GM12801 (cell line): ENCODE results near the gene LMAN2.

Experiments
- TF ChIP-seq, protein P1 (sequence below): IDR thresholded peaks from one replicate; pipeline ENCODE4 v1.5.1; 2011; ENCODE audit warnings: control low read depth; ENCODE audit not compliant: insufficient read length; ENCODE audit errors: extremely low read depth

The LMAN2 gene

DNA sequence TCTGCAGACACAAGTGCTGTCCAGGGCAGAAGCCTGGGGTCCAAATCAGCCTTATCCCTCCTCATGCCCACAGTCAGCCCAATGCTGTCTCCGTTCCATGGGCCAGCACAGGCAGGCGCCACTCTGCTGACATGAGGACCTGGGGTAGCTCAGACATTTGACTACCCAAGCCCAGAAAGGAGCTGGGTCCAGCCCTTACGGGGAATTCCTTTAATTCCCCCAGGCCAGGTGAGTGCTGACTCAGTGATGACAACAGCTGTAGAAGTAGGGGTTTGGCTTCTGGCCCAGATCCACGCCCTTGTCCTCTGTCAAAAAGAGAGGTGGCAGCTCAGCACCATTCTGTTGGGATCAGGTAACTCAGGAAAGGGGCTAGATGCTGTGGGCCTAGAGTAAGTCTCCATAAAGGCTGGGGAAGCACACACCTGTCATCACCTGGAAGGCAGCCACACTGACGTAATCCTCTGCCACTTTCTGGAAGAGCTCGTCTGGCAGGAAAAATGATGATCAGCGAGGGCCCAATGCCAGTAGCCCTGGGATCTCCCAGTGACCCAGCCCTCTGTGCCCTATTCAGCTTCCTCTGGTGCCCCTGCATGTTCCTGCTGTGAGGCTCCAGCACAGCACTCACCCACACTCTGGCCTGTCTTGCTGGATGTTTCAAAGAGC is 49.8 kb downstream of the LMAN2 start:
- TF ChIP-seq, protein P1, sequence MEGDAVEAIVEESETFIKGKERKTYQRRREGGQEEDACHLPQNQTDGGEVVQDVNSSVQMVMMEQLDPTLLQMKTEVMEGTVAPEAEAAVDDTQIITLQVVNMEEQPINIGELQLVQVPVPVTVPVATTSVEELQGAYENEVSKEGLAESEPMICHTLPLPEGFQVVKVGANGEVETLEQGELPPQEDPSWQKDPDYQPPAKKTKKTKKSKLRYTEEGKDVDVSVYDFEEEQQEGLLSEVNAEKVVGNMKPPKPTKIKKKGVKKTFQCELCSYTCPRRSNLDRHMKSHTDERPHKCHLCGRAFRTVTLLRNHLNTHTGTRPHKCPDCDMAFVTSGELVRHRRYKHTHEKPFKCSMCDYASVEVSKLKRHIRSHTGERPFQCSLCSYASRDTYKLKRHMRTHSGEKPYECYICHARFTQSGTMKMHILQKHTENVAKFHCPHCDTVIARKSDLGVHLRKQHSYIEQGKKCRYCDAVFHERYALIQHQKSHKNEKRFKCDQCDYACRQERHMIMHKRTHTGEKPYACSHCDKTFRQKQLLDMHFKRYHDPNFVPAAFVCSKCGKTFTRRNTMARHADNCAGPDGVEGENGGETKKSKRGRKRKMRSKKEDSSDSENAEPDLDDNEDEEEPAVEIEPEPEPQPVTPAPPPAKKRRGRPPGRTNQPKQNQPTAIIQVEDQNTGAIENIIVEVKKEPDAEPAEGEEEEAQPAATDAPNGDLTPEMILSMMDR = no peak

DNA sequence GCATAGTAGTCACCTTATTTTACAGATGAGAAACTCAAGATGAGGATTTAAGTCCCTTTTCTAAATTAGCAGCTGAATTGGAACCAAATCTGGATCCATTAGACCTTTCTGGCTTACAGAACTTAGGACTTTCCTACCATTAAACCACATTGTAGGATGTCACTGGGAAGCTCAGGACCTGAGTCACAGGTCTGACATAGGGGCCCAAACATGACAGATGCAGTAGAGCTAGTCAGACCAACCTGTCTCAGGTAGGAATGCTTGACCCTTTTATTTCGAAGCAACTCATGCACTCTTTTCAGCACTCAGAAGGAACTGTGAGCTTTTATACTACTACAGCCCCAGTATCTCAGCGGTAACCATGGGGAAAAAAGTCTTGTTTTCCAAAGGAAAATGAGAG is 50.5 kb downstream of the LMAN2 start:
- TF ChIP-seq, protein P1 = no peak

DNA sequence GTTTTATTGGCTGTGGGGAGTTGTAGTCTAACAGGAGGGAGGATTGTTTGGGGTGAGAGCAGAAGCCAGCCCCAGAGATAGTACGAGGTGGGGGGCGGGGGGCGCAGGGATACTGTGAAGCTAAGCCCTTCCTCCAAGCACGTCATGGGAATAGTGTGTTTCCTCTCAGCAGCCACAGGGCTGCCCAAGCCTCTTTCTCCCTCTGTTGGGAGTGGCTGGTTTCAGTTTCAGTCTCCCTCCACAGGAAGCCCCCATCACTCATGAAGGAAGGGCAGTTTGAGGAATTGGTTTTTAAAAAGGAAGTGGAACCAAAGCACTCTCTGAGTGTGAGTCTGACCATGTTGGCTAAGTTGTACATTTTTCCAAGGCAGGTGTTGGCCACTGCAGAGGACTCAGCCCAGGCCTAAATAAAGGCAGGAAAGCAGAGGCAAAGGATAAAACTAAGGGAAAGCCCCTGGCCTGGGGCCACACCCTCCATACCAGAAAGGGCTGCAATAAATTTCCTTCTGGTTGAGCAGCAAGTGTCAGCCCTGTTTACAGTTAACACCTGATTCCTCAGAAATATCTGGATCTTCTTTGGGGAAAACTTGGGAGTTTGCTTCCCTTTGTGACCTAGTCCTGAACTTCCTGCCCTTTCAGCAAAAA is 51.1 kb downstream of the LMAN2 start:
- TF ChIP-seq, protein P1 = no peak

DNA sequence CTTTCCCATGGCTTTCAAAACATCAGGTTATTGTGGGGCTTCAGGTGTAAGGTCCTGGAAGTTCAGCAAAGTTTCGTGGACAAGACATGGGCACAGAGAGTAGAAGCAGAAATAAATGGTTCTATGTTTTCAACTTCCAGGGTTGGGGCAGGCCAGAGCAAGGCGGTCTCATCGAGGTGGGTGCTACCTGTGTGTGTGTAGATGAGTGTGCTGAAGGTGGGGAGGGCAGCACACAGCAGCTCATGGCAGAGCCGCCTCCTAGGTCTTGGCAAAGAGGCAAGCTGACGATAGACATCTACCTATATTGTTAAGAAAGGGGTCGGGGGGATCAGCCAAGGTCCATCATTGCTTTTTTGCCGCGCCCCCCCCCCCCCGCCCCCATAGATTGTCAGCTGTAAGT is 51.8 kb downstream of the LMAN2 start:
- TF ChIP-seq, protein P1 = no peak

DNA sequence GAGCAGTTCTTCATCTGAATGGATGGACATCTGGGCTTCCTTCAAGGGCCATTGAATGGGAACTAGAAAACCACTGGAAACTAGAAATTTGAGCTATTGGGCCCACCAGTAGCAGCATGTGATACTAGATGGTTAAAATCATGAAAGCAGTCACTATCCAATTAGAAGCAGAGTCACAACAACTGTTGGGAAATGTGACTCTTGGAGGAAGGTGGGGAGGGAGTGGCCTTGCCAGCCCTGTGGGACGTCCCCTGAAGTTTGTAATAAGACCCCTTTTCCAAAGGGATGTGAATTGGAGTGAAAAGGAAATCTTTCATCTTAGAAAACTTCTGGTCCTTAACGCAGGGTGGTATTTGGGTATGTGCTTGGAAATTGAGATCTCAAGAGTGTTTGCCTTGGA is 53.5 kb downstream of the LMAN2 start:
- TF ChIP-seq, protein P1 = no peak

DNA sequence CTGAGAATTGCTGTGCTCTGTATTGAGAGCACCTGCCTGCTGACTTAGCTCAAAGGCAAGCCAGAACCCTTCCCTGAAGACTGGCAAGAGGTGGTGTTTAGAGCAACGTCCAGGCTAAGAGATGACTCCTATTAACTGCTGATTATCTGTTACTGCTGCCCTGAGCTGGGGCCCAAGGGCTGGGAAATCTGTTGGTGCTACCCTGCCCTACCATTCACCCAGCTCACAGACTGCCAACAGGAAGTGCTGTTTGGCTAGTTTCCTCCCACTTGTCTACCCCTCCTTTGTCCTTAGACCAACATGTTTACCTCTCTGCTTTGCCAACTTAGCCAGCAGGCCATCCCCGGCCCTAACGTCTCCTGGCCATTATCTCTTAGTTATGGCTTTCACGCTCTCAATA is 54.9 kb downstream of the LMAN2 start:
- TF ChIP-seq, protein P1 = no peak

DNA sequence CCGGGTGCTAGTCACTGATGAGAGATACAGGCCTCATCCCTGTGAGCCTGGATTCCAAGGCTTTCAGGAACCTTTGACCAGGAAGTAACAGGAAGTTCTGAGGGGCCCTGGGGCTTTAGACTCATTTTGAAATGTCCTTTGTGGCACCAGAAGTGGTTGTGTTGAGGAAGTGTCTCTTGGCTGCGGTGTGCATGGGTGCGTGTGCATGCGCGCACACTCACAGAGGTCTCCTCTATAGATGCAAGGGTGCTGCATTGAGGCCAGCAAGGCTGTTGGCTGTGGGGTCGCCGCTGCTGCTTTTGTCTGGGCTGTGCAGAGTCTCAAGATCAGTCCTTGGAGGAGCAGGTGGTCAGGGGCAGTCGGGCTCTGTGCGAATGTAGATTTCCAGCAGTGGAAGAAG is 55.5 kb downstream of the LMAN2 start:
- TF ChIP-seq, protein P1 = no peak
